T-helper 9 cell (primary cell): ENCODE data around the gene KIF3A.

Experiments used
- DNase-seq: peaks from one replicate; pipeline ENCODE4 v3.0.0-alpha.2; 2020

Gene KIF3A

DNA sequence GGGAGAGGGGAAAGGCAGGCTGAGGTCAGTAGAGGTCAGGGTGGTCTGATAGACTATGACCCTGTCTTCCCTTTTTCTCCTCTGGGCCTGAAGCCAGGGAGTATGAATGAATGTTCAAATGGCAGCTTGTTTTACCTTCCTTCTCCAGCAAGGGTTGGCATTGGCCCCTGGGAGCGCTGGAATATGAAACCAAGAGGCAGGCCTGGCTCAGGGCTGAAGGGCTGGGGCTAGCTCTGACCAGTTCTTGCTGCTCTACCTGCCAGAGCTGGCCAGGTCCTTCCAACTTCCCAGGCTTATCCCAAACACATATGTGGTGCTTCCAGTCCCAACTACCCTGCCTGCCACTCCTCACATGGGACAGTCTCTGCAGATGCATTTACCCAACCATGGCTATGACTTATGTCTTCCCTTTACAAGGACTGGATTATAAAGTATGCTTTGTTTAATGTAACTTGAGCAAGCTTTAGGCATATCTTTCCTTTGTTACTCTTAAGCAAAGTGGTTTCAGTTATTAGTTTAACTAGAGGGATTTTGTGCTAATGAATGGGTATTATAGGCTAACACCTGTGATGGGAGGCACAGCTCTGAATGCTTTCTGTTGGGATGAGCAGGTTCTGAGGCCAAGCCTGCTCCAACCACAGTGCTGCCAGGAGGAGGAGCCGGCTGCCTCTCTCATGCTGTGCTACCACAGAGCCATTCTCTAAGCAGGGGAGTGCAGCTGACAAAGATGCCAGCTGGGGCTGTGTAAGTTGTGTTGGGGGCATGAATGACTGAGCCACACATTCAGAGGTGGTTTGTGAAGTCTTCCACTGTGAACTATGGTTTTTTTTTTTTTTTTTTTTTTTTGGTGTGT, 16.0 kb upstream of the KIF3A start:
- DNase-seq = no peak

DNA sequence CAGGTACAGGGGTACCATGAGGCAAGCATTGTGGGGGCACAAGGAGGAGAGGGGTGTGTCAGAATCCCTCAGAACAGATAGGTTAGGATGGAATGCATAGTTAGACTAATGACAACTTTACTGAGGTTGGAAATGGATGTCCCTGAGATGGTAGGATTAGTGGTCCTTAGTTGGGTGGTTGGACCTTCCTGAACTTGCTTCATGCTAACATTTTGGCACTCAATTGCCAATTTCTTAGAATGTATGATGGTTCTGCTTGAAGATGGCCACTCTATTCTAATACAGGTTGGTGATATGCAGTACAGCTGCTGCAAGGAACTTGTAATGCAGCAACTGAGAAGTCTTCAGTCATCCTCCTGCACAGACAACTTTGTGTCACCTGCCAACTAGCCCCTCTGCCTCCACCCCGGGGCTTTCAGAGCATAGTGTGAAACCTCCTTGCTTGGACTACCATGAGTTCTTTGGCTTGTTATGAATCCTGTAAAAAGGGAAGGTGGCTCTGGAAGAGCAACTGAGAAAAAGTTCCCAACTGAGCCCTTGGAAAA, 15.3 kb upstream of the KIF3A start:
- DNase-seq = no peak

DNA sequence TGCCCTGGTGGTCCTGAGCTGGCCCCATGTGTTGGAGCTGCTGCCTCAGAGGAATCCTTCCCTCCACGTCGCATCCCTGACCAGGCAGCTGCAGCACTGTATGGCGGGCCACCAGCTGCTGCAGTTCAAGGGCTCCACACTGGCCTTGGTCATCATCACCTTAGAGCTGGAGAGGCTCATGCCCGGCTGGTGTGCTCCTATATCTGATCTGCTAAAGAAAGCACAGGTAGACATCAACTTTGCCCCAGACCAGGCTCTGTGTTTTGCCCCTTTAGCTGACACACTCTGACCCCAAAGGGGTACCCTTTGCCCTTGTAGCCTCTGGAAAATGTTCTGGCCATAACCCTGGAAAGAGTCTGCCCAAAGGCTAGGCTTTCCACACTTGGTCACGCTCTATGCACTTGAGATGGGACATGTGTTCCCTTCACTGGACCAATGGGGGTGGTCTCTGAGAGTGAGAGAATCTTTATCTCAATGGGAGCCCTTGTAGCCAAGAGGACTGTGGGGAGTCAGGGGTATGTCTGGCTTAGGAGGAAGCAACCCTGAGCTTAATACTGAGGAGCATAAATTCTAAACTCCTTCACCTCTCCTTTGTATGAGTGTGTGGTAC, 14.7 kb upstream of the KIF3A start:
- DNase-seq = no peak

DNA sequence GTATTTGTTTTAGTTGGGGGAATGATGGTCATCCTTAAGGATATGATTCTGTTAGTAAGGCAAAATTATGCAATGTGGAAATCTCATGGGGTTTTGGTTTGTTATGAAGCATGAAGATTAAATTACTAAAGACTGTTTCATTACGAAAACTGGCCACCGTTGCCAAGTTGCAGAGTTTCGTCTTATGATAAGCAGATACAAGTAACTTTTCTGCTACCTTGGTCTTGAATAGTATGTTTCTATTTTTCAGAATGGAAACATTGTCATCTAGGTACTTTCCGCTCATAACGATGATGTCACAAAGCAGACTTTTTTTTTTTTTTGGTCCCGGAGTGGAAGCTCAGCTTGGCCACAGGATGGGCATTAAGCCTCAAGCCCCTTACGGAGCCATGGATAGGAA, 14.1 kb upstream of the KIF3A start:
- no peak for DNase-seq

DNA sequence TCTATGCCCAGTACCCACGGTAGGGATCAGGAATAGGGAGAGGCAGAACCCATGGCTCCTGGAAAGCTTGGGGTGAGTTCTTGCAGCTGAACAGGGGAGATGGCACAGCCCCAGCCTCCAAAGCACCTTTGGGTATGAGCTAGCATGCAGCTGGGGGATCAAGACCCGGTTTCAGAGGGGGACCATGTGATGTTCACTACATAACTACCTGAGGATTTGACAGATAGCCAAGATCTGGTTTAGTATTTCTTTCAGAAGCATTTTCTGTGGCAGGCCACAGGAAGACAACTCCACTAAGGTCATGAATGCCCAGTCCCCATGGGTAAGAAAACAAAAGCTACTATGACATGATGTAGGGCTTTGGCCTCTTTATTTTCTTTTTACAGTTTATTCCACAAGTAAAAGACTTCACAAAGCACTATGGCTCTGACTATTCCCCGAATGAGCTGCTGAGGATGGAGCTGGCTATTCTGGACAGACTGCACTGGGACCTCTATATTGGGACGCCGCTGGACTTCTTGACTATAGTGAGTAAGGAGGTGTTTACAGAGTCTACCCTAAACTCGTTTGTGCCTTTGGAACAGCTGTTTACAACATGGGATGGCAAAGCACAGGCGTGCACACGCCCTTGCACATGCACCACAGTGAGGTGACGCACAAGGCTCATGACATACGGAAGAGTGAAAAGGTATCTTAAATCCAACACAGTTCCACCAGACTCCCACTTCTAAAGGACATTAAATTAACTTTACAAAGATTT, 13.3 kb upstream of the KIF3A start:
- DNase-seq = no peak

DNA sequence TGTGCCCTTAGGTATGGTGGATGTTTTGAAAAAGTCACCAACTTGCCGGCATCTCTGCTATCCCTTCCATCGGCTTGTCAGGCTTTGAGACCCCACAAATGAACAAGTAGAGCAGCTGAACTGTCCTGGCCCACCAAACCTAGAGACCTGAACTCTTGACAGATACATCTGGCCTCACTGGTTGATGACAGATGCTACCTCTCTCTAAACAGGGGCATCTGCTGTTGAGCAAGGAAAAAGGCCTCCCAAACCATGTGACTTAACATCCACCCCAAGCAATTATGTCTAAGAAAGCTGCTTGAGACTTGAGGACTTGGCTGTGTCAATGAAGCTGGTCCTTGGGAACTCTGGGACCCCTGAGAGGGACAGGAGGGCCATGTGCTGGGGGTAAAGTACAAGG, 12.2 kb upstream of the KIF3A start:
- DNase-seq = no peak

DNA sequence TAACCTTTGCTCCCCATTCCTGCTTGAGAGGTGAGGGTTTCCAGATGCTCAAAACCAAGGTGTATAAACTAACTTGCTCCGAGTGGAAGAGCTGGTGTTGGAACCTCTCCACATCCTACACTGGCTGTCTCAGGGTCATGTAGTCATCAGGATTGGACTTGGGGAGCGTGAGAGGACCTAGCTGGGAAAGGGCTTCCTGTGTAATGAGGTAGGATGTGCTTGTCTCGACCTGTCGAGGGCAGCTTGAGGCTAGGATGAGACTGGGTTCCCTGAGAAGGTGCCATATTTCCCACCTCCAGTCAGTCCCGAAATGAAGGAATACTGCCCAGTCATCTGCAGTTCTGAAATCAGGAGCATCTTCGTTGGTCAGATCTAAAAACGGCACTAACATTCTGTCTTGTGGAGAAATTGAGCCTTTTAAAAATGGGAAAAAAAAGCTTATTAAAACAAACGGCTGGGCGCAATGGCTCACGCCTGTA, 11.2 kb upstream of the KIF3A start:
- no peak for DNase-seq

DNA sequence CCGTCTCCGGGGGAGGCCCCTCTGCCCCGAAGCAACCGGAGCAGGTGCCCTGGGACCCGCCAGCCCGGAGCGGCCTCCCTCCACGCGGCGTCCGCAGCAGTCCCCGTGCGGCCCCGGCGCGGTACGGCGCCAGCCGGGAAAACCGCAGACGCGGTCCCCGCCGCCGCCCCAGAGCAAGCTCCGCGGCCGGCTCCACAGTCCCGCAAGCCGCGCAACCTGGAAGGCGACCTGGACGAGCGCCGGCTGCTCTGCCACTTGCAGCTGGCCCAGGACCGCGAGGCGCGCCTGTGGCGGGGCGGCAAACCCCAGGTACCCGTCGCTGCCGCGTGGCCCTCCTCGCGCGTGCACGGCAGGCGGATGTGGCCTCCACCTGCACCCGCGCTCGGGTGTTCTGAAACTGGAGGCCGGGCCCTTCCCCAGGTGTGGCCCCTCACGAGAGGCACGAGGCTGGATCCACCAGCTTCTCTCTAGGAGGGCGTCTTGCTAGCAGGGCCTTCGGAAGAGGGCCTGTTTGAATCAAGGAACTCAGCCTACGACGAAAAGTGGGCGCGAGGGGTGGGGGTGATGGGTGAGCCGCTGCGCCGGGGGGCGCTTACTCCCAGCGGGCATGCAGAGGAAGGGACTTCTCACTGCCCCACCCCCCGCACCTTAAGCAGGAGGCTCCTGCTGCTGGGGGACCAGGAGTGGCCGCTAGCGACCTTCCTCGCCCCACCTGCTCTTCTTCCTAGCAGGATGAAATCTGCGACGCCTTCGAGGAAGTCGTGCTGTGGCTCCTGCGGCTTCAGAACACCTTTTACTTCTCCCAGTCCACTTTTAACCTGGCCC, 10.5 kb upstream of the KIF3A start:
- peak; percentile 41 for DNase-seq

DNA sequence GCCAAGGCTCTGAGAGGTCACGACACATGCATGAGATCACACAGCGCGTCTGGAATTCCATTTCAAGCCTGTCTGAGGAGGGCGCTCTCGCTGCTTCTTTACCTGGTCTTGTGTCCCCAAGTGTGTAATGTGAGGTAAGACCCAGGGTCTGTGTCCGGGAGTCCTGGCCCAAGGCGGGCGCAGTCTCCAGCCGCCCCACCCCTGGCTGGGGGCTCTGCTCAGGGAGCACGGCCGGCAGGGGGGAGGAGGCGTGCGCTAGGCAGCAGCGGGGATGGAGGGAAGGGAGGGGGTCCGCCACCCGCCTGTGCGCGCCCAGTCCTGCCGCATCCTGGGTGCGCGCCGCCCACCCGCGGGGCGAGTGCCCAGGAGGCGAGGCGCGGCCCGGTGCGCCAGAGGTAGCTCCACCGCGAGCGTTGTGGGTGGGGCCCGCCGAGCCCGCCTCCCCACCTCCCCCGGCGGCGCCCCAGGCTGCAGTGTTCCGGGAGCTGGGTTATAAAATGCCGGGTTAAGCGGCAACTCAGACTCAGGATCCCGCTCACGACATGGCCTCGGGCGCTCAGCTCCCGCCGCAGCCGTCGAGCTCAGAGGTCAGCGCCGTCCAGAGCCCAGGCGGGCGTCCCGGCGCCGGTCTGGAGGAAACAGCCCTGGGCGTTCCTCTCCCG, 9.7 kb upstream of the KIF3A start, which contains the start of gene CCNI2:
CCNI2 (plus strand) TSS at position 473 of the 662 bp plus-strand sequence; CDS start at position 543, 70 bp downstream.
- peak; percentile 61 for DNase-seq

DNA sequence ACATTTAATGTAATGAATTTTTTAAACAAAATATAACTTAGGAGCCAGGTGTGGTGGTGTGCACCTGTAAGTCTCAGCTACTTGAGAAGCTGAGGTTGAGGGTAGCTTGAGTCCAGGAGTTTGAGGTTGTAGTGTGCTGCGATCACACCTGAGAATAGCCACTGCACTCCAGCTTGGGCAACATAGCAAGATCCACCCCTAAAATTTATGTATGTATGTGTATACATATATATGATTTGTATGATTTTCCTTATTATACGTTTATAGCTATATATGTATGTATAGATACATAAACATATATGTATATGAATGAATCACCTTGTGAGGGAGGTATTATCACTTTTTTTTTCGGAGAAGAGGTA, 9.2 kb upstream of the KIF3A start:
- DNase-seq = no peak

DNA sequence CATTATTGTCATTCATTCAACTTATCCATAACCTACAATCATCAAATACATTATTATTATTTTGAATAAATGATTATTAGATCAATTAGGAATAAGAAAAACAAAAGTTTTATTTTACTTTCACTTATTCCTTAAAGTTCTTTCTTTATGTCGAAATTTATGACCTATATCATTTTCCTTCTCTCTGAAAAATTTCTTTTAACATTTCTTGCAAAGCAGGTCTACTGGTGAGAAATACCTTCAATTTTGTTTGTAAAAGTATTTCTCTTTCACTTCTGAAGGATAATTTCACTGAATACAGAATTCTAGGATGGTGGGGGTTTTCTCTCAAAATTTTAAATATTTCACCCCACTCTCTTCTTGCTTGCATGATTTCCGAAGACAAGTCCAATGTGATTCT, 7.3 kb upstream of the KIF3A start:
- no peak for DNase-seq

DNA sequence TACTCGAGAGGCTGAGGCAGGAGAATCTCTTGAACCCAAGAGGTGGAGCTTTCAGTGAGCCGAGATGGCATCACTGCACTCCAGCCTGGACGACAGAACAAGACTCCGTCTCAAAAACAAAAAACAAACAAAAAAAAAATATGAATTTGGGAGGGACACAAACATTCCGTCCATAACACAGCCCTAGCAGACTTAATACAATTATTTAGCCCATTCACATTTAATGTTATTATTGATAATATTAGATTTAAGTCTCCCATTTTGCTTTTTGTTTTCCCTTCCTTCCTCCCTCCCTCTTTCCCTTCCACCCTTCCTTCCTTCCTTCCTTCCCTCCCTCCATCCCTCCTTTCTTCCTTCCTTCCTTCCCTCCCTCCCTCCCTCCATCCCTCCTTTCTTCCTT, 5.3 kb upstream of the KIF3A start:
- DNase-seq = no peak

DNA sequence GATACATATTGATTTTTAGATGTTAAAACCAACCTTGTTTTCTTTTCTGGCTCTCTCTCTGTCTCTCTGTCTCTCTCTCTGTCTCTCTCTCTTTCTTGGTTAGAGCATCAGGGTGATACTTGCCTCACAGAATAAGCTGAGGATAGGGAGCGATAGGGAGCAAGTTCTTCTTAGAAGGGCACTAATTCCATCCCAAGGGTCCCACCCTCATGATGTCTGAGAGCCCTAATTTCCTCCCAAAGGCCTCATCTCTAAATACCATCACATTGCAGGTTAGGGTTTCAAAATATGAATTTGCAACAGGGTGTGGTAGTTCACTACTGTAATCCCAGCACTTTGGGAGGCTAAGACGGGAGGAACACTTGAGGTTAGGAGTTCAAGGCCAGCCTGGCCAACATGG, 4.8 kb upstream of the KIF3A start:
- no peak for DNase-seq

DNA sequence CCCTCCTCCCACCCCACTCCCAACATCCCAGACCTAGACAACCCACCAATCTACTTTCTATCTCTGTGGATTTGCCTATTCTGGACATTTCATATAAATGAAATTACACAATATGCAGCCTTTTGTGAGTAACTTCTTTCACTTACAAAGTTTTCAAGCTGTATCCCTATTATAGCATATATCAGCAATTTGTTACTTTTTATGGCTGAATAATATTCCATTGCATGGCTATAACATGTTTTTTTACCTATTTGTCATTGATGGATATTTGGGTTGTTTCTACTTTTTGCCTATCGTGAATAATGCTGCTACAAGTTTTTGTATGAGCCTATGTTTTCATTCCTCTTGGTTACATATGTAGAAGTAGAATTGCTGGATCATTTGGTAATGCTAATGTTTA, 1.9 kb upstream of the KIF3A start:
- no peak for DNase-seq

DNA sequence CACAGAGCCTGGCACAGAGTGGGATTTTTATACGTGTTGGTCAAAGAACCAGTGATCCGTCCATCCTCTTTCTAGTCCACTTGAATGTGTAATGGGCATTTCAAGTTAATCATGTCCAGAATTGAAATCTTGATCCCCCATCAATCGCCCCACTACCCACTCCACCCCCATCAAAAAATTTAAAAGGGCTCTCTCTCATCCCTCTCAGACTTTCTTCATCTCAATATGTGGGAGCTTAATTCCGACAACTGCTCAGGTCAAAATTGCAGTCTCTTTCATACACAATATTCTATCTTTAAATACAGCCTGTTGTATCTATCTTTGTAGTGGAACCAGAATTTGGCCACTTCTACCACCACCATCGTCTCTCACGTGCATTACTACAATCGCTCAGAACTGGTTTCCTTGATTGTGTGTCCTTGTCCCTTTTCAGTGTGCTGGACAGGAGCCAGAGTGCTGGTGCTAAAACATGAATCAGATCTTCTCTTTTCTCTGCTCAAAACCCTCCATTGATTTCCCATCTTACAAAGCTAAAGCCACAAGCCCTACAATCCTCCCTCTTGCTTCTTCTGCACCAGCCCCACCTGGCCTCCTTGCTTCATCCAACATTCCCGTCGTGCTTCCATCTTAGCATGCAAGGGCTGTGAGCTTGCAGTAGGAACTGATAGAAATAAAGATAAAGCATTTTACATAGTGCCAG, 786 bp upstream of the KIF3A start:
- DNase-seq = no peak

DNA sequence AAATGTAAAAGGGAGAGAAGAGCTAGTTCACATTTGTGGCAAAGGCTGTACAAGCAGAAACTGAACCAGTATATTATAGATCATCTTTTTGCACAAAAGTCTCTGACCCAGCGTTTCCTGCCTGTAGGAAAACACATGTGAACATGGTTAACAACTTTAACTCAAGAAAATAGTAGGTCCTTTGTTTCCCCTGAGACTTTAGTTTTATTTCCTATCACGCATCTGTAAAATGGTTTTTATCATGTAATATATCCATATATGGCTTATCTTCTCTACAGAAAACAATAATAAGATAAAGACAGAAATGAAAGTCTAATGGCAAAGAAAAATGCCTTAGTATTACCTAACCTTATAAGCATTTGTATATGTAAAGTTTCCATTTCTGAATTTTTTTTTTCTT, 2.7 kb downstream of the KIF3A start:
- no peak for DNase-seq

DNA sequence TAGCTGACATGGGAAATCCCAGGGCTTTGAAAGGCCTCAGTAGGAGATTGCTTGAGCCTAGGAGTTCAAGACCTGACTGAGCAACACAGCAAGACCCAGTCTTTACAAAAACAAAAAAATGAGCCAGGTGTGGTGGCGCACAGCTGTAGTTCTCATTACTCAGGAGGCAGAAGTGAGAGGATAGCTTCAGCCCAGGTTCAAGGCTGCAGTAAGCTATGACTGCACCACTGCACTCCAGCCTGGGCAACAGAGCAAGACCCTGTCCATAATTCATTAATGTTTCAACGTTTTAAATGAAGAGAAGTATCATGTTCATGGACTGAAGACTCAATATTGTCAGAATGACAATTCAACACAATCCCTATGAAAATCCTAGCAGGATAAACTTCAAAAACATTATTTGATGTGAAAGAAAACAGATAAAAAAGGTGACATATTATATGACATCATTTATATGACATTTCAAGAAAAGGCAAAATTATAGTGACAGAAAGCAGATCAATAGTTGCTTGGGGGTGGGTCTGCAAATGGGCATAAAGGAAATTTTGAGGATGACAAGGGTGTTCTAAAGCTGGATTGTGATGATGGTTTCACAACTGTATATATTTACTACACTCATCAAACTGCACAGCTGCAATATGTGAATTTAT, 3.7 kb downstream of the KIF3A start:
- DNase-seq = no peak

DNA sequence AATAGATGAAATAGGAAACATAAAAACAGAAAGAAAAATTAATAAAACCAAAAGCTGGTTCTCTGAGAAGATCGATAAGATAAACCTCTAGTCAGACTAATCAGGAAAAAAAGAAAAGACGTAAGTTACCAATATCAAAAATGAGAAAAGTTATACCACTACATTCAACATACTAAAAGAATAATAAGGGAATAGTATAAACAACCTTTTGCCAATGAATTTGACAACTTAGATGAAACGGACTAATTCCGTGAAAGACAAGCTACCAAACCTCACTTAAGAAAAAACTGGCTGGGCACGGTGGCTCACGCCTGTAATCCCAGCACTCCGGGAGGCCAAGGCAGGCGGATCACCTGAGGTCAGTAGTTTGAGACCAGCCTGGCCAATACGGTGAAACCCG, 7.5 kb downstream of the KIF3A start:
- no peak for DNase-seq

DNA sequence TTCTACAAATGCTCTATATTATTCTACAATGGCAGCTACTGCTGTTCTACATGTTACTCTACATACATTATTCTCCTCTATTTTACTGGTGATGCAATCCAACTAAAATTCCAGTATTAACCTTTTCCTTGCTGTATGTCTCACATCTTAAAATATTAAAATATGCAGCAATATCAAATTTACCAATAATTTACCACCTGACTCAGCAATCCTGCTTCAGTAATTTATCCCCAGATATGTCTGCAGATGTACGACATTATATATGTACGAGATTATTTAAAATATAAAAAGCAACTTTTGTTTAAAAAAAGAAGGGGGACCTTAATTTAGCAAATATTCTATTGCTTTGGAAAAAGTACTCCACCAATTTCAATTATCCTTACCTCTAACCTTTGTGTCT, 11.6 kb downstream of the KIF3A start:
- no peak for DNase-seq

DNA sequence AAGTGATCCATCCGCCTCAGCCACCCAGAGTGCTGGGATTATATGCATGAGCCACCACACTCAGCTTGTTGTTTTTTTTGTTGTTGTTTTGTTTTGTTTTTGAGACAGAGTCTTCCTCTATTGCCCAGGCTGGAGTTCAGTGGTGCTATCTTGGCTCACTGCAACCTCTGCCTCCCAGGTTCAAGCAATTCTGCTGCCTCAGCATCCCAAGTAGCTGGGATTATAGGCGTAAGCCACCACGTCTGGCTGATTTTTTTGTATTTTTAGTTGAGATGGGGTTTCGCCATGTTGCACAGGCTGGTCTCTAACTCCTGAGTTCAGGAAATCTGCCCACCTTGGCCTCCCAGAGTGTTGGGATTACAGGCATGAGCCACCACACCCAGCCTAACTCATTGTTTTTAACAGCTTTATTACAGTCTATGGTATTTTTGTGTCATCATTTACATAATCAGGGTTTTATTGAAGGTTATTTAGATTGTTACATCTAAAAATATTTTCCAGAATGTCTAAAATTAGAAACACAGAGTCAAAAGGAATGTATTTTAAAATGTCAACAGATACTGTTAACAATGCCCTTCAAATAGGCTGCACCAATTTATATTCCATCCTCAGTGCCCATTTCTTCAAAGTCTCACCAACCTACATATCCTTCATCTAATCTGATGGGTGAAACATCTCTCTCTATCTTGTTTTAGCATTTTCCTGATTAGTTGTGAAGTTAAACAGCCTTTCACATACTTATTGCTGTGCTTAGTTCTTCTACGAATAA, 18.6 kb downstream of the KIF3A start:
- DNase-seq = no peak
